Ecto neural progenitor cell (in vitro differentiated cells): ENCODE measurements around the gene IP6K3.

Experiments
- DNase-seq: peaks from one replicate; pipeline ENCODE4 v3.0.0-alpha.2; 2018; ENCODE audit warnings: low spot score

IP6K3 gene, protein sequence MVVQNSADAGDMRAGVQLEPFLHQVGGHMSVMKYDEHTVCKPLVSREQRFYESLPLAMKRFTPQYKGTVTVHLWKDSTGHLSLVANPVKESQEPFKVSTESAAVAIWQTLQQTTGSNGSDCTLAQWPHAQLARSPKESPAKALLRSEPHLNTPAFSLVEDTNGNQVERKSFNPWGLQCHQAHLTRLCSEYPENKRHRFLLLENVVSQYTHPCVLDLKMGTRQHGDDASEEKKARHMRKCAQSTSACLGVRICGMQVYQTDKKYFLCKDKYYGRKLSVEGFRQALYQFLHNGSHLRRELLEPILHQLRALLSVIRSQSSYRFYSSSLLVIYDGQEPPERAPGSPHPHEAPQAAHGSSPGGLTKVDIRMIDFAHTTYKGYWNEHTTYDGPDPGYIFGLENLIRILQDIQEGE

DNA sequence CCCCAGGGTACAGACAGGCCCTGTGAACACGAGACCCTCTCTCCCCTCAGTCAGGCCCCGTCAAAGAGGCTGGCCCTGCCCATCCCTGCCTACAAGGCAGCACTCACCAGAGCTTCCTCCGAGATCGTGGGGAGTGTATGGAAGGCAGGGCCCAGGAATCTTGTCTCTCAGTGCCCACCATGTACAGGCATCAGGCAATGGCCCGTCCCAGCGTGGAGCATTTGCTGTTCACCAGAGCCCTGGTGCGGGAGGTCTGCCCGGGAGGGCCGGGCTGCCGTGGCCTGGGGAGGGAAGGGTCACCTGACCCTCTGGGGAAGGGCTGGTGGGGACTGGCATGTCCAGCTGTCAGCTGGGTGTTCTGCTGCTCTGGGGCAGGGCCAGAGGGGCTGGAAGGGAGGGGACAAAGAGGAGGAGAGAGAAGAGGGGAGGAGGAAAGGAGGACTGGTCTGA, at the start of gene IP6K3:
IP6K3 (minus strand) TSS at position 255 of the 450 bp plus-strand sequence. CDS start 11,429 bp downstream, outside the sequence.
- DNase-seq = peak; percentile 70

DNA sequence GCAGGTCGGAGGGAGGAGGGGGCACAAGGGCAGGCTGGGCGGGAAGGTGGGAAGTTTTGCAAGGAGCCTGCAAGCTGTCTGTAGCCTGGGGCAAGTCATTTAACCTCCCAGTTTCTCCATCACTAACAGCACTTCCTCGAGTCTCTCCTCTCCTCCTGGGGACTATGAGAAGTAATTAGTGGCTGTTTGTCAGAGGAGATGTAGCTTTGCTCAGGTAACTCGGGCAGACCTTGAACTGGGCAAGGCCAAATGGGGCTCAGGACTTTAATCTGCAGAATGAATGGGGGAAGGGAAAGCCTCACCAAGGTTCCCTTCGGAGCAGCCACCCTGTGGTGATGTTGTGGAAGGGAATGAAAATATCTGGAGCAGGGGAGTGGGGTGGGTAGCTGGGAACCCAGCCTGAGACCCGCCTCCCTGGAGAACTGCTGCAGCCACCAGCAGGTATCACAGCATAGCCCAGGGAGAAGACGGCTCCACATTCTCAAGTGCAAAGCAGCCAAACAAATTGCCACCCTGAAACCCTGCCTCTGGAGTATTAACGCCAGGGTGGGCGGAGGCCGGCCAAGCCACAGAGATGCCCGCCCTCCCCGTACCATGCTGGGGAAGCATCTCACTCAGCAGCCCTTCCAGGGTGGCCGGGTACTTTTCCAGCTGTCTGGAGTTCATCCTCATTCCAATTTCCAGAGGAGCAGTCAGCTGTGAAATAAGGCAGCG, 48.4 kb upstream of the IP6K3 start:
- DNase-seq = no peak

DNA sequence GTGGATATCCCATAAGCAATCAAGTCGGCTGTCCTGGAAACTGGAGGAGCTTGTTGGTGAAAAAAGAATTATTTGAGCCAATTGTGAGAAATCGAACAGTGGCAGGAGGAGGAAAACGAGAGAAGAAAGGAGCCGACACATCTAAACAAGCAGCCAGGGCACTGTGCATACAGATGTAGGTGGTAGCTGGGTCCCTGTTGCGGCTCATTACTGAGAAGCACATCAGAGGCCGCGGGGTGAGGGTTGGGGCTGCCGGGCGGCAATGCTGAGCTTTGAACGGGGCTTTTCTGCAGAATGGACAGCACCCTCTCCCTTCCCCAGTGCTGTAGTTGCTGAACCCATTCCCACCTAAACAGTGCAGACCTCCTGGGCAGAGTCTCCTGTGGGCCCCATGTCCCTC, 46.3 kb upstream of the IP6K3 start:
- DNase-seq = no peak

DNA sequence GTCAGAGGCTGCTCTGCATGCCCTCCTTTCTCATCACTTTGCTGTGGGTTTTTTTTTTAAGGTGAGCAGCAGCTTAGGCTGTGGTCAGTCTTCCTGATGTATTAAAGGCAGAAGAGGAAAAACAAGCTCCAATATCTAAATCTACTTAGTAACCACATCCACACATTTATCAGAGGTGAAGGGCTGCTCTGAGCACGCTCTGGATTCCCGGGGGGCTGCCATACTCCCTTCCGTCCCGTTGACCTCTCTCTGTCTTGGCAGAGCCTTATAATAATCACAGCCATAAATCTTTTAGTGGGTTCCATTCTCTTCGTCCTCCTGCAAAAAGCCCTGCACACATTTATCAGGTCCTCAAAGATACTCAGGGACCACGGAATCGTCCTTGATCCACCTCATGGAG, 44.9 kb upstream of the IP6K3 start:
- no peak for DNase-seq

DNA sequence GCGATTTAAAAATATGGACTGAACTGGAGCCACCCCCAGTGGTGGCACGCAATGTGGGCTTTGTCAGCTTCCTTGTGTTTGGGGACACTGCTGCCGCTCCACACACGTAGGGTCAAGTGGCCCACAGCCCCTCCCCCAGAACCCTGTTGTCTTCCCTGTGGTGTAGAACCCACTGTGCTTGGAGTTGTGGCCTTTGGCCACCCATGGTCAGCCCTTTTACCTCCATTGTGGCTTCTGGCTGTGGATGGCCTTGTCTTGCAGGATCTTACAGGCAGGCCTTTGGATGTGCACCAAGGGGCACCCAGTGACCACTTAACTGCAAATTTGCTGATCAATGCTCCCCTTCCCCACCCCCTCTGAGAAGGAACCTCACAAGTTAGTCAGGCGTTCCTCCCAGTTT, 44.2 kb upstream of the IP6K3 start:
- no peak for DNase-seq

DNA sequence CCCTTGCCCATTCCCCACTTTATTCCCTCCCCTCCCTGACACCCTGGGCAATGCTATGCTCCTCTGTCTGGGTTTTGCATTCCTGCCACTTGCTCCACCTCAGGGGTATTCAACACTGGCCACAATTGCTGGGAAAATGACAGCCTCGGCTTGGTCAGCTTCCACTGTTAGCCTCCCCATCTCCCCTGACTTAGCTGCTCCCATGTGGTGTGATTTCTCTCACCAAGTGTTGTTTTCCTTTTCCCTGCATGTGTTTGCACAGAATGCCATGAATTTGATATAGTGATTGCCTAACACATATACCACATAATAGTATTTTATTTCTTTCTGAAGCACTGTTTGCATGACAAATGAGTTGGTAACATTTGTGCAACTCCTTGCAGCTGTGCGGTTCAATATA, 43.7 kb upstream of the IP6K3 start:
- DNase-seq = no peak

DNA sequence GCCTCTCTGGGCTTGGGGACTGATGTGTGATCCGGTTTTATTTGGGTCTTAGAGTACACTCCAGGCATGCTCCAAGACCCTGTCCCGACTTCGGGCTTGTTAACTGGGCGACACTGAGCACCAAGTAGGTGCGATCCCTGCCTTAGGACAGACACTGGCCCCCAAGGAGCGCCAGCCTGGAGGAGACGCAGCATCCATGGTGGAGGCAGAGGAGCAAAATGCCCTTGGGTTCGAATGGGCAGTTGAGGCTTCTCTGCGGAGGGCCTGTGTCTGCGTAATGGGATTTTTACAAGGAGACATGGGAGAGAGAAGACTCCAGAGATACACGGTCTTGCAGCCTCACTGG, 42.8 kb upstream of the IP6K3 start:
- no peak for DNase-seq

DNA sequence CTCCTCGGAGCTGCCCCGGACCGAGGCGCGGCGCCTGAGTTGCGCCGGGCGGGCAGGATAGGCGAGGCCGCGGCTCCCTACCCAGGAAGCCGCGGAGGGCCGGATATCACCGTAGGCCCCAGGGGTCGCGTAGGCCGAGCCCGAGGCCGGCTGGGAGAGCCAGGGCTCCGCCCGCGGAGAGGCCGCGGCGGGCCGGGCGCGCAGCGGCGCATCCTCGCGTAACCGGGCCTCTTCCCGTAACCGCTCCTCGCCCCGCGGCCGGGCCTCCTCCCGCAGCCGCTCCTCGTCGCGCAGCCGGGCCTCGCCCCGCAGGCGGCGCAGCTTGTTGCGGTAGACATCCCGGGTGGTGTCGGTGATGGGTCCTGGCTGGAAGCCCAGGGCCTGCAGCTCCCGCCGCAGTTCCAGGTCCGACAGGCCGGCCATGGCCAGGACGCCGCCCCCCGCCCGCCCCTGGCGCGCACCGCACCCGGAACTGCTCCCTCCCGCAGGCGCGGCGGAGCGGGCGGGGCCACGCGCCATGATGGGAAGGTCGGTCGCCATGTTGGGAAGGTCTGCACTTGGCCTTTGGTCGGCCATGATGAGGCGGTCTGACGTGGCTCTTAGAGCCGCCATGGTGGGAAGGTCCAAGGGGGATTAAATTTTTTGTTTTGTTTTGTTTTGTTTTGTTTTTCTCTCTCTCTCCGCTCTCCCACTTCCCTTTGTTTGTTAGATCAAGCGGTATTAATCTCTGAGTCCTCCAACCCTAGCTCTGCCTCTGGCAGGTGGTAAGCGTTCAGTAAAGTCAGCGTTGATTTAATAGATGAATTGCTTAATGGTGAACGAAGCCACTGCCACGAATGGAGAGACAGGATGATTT, 42.2 kb upstream of the IP6K3 start, which contains the start of gene LEMD2:
LEMD2 (minus strand) TSS at position 437 of the 856 bp plus-strand sequence; CDS start at position 423, 14 bp downstream.
- peak; percentile 93 for DNase-seq

DNA sequence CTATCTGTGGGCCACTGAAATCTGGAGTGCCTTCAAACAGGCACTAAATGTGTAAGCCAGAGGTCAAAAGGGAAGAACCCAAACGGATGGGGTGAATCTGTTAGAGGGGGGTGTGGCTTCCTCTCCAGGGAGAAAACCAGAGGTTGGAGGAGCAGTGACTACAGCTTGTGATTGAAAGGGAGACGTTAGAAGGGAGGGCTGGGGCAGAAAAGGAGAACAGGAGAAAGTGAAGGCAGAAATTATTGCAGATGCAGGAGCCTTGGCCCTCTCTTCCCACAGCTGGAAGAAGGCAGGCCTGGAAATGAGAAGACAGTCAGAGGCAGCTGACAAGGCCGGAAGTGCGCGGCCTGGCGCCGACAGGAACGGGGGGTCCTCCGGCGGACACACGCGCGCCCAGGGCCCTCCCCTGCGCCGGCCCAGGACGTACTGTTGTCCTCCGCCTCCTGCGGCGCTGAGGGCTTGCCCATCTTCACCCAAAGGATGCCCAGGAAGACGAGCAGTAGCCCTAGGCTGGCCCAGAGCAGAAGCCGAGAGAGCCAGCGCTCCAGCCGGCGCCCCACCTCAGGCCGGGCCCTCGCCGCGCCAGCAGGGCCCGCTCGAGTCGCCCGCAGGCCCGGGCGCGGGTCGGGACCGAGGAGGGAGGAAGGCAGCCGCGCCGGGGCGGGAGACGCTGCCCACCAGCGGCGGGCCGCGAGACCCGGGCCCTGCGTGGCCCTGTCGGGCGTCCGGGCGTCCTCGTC, 41.4 kb upstream of the IP6K3 start:
- peak; percentile 66 for DNase-seq

DNA sequence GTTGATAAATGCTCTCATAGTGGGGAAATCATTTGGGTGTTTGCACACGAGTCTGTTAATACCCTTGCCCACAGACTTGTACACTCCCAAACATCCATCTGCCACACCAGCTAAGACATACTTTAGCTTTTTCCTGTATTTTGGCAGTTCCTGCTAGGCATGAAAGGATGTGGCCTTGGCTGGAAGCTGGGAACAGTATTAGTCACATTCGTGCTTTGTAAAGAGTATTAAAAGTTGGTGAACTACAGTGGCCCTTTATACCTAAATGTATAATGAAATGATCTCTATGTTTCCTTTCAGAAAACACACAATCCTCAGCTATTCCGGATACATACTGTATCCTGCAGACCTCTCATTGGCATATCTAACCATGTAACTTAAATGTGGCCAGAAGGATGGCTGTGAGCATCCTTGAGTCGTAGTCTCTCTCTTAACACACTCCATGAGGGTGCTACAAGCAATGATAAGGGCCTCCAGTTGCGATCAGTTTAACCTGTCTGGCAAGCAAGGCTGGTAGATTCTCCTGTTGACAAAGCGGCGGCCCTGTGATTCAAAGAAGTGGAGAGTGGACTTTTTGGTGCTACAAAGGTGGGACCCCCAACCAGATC, 40.7 kb upstream of the IP6K3 start:
- DNase-seq = no peak

DNA sequence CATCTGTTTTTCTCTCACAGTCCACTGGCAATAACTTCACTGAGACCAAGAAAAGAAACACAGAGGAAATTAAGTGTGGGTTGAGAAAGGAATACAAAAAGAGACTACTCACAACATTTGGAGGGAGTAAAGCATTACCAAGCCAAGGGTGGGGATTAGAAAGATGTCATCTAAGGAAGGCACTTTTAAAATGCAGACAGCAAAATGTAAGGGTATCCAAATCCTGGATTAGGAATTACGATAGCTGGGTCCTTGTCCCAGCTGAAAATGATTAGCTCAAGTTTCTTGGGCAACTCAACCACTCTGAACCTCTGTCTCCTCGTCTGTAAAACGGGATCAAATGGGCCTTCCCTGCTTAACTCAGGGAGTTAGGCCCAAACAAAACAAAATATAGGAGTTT, 40.0 kb upstream of the IP6K3 start:
- no peak for DNase-seq

DNA sequence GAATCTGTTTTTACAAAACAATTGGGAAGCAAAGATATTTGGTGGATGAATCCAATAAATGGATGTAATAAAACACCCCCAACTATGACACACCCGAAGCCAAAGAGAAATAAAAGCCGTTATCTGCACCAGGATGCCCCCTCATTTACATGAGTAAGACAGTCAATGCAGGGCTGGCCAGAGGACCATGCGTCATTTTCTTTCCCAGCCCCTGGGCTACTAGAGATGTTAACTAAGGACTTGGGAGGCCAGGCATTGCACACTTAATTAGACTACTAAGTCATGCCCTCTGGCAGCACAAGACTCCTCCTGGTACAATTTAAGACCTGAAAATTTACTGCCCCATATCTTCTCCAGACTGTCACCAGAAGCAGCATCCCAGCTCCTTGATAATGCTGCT, 39.1 kb upstream of the IP6K3 start:
- no peak for DNase-seq

DNA sequence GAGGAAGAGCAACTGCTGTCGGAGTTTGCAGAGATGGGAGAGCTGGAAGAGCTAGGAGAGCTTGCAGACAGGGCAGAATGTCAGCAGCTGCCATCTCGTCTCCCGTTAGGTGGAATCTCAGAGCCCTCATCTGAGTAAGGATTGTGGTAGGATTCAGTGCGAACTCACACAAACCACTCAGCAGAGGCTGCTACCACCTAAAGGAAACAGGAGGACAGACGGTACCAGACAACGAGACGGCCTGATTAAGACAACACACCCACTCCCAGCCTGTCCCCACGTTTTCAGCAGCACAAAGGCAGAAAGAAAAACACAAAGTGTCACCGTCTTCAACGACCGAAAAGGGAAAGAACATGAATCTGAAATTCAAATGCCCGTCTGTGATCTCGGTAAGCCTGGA, 38.1 kb upstream of the IP6K3 start:
- no peak for DNase-seq

DNA sequence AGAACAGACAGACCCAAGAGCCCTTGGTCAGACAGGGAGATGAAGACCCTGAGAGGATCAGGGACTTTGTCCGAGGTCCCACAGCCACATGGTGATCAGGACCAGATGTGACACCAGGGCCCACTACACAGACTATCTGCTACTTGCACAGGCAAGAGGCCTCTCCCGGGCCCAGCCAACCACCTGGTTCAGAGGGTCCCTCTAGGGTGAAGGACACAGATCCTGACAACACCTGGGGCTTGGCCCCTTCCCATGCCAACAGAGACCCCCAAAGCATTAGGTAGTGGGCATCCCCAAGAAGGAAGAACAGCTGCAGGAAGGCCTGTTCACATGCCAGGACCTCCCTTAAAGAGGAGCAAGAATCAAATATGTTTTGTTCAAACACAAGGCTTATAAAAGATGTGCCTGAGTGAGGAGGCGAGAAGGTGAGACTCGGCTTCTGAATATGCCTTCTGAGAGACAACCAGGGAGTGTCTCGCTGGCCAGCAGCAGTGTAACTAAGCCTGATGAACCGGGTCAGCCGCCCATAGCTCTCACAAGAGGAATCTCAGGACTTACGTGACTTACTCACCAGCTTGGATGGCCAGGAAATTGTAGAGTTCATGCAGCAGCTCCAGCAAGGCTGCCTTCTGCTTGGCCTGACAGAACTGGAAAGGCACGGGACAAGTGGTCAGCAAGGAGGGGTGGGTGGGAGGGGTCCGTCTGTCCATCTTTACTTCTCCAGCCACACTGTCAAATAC, 37.2 kb upstream of the IP6K3 start:
- no peak for DNase-seq

DNA sequence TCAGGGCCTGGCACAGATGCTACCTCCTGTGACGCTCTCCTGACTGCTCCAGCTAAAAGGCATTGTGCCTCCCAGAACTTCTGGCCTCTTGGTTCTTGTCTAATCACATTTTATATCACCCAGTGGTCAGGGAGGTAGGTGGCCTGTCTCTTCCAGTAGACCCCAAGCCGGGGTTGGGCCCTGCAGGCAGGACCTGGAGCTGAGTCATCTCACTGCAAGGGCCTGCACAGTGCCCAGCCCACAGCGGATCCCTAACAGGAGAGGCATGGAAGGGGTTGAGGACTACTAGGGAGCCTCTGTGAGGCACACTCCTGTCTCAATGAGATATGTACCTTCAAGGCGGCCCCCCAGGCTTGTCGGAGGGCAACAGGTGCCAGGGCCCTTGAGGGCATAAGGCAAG, 35.9 kb upstream of the IP6K3 start:
- no peak for DNase-seq

DNA sequence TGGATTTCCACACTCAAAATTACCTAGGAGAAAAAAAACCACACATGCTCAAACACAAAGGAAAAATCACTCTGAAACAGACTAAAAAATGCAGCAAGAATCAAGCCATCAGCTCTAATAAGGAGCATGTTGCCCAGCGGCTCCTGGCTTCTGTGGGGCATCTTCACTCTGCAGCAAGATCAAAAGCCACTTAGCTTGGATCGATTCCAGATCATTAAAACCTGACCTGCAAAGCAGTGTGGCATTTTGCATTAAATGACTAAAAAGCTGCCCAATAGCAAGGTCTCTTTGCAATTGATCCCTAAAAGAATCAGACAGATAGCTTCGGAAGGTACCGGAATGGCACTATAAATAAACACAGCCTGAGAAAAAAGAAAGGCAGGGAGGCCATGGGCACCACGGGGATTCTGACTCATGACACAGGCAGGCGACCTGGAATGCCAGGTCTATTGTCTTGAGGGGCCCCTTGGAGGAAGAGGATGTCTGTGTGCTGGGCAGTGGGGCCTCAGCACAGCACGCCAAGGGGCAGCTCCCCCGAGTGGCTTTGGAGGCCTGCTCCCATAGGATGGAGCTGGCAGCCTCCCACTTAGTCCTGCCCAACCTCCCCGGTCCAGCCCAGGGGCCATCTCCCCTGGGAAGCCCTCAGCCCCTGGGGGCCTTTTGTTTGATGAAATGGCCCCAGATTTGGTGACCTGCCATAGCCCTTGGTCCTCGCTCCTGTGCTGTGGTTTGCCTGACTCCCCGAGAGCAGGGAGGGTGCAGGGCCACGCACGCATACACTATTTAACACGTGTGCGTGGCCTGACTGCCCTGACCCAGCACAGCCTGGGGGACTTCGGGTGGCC, 34.6 kb upstream of the IP6K3 start:
- DNase-seq = no peak

DNA sequence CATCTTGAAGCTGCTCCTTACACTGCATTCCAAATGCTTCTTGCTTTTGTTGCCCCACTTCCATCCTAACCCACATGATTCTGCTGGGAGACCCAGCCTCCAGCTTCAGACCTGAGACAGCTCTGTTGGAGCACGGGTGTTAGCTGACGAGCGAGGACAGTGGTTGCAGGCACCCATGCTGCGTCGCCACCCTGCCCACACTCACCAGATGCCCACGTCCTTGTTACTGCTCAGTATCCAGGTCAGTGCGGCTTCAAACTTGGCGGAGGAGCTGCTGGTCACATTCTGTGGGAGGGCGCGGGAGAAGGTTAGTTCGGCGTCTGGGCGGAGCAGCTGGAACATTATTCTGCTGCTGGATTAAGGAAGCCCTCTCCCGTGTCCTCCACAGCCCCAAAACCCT, 33.2 kb upstream of the IP6K3 start:
- no peak for DNase-seq

DNA sequence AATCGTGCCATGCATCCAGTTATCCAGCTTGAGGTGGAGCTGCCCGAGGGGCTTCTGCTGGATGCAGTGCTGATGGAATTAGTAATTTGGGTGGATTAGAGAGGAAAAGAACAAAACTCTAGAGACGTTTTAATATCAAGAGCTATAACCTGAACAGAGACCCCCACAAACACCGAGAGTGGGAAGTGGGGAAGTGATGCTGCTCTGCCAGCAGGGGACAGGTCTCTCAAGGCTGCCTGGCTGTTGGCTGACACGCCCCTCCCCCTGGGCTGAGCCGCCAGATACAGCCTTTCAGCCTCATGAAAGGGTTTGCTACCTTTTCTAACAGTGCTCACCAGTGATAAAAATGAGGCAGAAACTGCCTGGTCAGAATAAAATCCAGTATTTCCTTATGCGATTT, 32.6 kb upstream of the IP6K3 start:
- DNase-seq = no peak

DNA sequence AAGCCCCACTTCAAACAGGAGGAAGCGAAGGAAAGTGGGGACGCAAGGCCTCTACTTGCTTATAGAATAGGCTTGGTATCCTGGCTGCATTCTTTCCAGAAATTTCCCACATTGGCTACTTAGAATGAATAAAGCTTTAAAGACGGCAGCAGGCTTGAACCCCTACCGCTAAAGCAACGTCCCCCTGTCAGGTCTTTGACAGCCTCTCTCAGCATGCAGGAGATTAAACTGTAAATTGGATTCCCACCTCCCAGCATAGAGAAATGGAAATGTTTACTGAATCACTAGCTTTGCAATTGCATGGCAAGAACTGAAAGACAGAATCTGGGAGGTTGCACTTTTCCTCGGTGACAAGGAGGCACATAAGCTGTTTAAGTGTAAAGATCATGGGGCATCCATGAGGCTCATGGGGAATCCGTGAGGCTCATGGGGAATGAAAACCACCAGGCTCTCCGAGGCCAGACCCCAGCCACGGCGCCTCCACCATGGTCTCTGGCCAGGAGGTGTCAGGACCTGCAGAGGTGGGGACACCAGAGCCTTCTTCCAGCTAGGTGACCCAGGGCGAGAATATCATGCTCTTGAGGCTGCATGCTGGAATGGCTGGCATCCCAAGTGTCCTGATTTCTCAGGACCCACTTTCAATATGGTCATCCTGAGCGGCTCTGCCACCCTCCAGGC, 31.9 kb upstream of the IP6K3 start:
- no peak for DNase-seq
